ENCODE measurements around the gene C10orf71. TPM values are rescaled to one million over a fixed set of nuclear protein-coding genes. Genes with fewer than 3 reads are reported as not detected.

Gene C10orf71
- polyA plus RNA-seq, 1 of the 3 experiments (the other 2 are of a cell fraction) = not detected

GRCh38 chr10:49257626-49258349, 41.2 kb upstream of the C10orf71 start:
- H3K36me3 ChIP-seq (replicated peaks in 1 of 2; ENCODE audit: control insufficient read depth in 1 of 2, insufficient read depth in 2 of 2, low read length in 1 of 2) = no peaks in the 10 kb centered on the region
- H2AFZ ChIP-seq (ENCODE audit: low read depth) = no peak overlapping the region
- CTCF ChIA-PET = no interaction called here
- H3K4me1 ChIP-seq (ENCODE audit: control insufficient read depth in 1 of 2, insufficient read depth in 2 of 2, low read depth in 1 of 2, low read length in 1 of 2) = no peaks in the 10 kb centered on the region
- 32% methylated on average over 10 of the region's 11 CpGs for WGBS (ENCODE audit: low lambda C conversion rate)
- POLR2A ChIA-PET = no interaction called here
- no peak overlapping the region for H3K27ac ChIP-seq (ENCODE audit: low read depth in 2 of 2, low read length in 1 of 2)
- no peaks in the 10 kb centered on the region for H4K20me1 ChIP-seq (ENCODE audit: insufficient read depth)
- H3K9me2 ChIP-seq = no peaks in the 10 kb centered on the region
- no peak overlapping the region for H3K4me2 ChIP-seq
- TF ChIP-seq SMC3 (IDR thresholded peaks at IDR 0.05; ENCODE audit: low read depth, low read length) = no peak
- H3K79me2 ChIP-seq (ENCODE audit: insufficient read depth) = no peaks in the 10 kb centered on the region
- no peaks in the 10 kb centered on the region for H3K9me3 ChIP-seq
- H3K4me3 ChIP-seq (ENCODE audit: low read depth in 2 of 2, low read length in 1 of 2) = no peak overlapping the region
- no peak for DNase-seq
- H3K27me3 ChIP-seq (ENCODE audit: insufficient read depth) = no peaks in the 10 kb centered on the region
- H3F3A ChIP-seq (replicated peaks; ENCODE audit: insufficient read depth) = no peaks in the 10 kb centered on the region
- no peak overlapping the region for H3K9ac ChIP-seq

DNA sequence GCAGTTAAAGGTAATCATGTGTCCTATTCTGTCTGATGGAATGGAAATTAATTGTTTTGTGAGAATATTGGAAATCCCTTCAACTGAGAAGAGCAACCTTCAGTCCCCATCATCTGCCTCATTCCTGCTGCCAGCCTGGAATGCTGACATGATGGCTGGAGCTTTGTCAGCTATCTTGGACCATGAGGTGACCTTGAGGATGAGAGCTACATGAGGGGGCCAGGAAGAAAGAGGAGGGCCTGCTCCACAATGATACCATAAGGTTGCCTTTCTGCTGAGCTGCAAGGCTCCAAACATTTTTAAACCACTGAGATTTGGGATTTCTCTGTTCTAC, 40.7 kb upstream of the C10orf71 start:
- Histone ChIP-seq H4K20me1 (ENCODE audit: insufficient read depth) (no peaks in the 10 kb centered on the region), H3K27ac (ENCODE audit: low read depth in 2 of 2, low read length in 1 of 2) (no peak overlapping the region), H3K9me3 (no peaks in the 10 kb centered on the region), H3K9me2 (no peaks in the 10 kb centered on the region), H3K9ac (no peak overlapping the region), H3K36me3 (replicated peaks in 1 of 2; ENCODE audit: control insufficient read depth in 1 of 2, insufficient read depth in 2 of 2, low read length in 1 of 2) (no peaks in the 10 kb centered on the region), H2AFZ (ENCODE audit: low read depth) (no peak overlapping the region), H3K4me3 (ENCODE audit: low read depth in 2 of 2, low read length in 1 of 2) (no peak overlapping the region), H3K79me2 (ENCODE audit: insufficient read depth) (no peaks in the 10 kb centered on the region), H3K27me3 (ENCODE audit: insufficient read depth) (no peaks in the 10 kb centered on the region), H3K4me2 (no peak overlapping the region), H3K4me1 (ENCODE audit: control insufficient read depth in 1 of 2, insufficient read depth in 2 of 2, low read depth in 1 of 2, low read length in 1 of 2) (no peaks in the 10 kb centered on the region), H3F3A (replicated peaks; ENCODE audit: insufficient read depth) (no peaks in the 10 kb centered on the region)
- TF ChIP-seq, protein P1, sequence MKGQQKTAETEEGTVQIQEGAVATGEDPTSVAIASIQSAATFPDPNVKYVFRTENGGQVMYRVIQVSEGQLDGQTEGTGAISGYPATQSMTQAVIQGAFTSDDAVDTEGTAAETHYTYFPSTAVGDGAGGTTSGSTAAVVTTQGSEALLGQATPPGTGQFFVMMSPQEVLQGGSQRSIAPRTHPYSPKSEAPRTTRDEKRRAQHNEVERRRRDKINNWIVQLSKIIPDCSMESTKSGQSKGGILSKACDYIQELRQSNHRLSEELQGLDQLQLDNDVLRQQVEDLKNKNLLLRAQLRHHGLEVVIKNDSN (IDR thresholded peaks at IDR 0.05; ENCODE audit: borderline replicate concordance, low read depth) = no peak
- TF ChIP-seq NFIC (IDR thresholded peaks at IDR 0.05; ENCODE audit: borderline replicate concordance) = no peak
- no peak for TF ChIP-seq TCF12 (IDR thresholded peaks at IDR 0.05)
- TF ChIP-seq ELF1 (IDR thresholded peaks at IDR 0.05) = no peak
- no peak for TF ChIP-seq EZH2phosphoT487 (IDR thresholded peaks at IDR 0.05; ENCODE audit: borderline replicate concordance, low read depth)
- no peak for TF ChIP-seq YY1 (IDR thresholded peaks at IDR 0.05; ENCODE audit: low read depth)
- no peak for TF ChIP-seq POLR2AphosphoS5 (IDR thresholded peaks at IDR 0.05; ENCODE audit: low read depth, low read length)
- no peak for DNase-seq
- ChIA-PET CTCF (no interaction called here), POLR2A (no interaction called here)

GRCh38 chr10:49260644-49261296, 38.2 kb upstream of the C10orf71 start:
- H3K79me2 ChIP-seq (ENCODE audit: insufficient read depth) = no peaks in the 10 kb centered on the region
- H2AFZ ChIP-seq (ENCODE audit: low read depth) = no peak overlapping the region
- H3K27ac ChIP-seq (ENCODE audit: low read depth in 2 of 2, low read length in 1 of 2) = no peak overlapping the region
- H4K20me1 ChIP-seq (ENCODE audit: insufficient read depth) = no peaks in the 10 kb centered on the region
- H3K36me3 ChIP-seq (replicated peaks in 1 of 2; ENCODE audit: control insufficient read depth in 1 of 2, insufficient read depth in 2 of 2, low read length in 1 of 2) = no peaks in the 10 kb centered on the region
- H3K4me1 ChIP-seq (ENCODE audit: control insufficient read depth in 1 of 2, insufficient read depth in 2 of 2, low read depth in 1 of 2, low read length in 1 of 2) = no peaks in the 10 kb centered on the region
- no peak for TF ChIP-seq USF2 (IDR thresholded peaks at IDR 0.05; ENCODE audit: borderline replicate concordance, low read depth, low read length)
- TF ChIP-seq, protein P2, sequence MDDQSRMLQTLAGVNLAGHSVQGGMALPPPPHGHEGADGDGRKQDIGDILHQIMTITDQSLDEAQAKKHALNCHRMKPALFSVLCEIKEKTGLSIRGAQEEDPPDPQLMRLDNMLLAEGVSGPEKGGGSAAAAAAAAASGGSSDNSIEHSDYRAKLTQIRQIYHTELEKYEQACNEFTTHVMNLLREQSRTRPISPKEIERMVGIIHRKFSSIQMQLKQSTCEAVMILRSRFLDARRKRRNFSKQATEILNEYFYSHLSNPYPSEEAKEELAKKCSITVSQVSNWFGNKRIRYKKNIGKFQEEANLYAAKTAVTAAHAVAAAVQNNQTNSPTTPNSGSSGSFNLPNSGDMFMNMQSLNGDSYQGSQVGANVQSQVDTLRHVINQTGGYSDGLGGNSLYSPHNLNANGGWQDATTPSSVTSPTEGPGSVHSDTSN (IDR thresholded peaks at IDR 0.05) = no peak
- no peak for DNase-seq
- H3K9me2 ChIP-seq = no peaks in the 10 kb centered on the region
- no peaks in the 10 kb centered on the region for H3K9me3 ChIP-seq
- ChIA-PET POLR2A (no interaction called here), CTCF (no interaction called here)
- no peak overlapping the region for H3K9ac ChIP-seq
- no peaks in the 10 kb centered on the region for H3F3A ChIP-seq (replicated peaks; ENCODE audit: insufficient read depth)
- no peaks in the 10 kb centered on the region for H3K27me3 ChIP-seq (ENCODE audit: insufficient read depth)
- no peak overlapping the region for H3K4me3 ChIP-seq (ENCODE audit: low read depth in 2 of 2, low read length in 1 of 2)
- 0% methylated on average over 2 of the region's 4 CpGs for WGBS (ENCODE audit: low lambda C conversion rate)
- H3K4me2 ChIP-seq = no peak overlapping the region

All from SK-N-SH (cell line).